GM20431 (cell line): ENCODE data around the gene FAM13C.

Experiments
- in situ Hi-C: fragments of 300-500 bp; cut with MseI, MboI; formaldehyde crosslinking; loops from one replicate; pipeline ENCODE4 v1.15.0; 2020; ENCODE audit warnings: low sequenced_read_pairs; ENCODE audit not compliant: unreplicated experiment

FAM13C gene

DNA sequence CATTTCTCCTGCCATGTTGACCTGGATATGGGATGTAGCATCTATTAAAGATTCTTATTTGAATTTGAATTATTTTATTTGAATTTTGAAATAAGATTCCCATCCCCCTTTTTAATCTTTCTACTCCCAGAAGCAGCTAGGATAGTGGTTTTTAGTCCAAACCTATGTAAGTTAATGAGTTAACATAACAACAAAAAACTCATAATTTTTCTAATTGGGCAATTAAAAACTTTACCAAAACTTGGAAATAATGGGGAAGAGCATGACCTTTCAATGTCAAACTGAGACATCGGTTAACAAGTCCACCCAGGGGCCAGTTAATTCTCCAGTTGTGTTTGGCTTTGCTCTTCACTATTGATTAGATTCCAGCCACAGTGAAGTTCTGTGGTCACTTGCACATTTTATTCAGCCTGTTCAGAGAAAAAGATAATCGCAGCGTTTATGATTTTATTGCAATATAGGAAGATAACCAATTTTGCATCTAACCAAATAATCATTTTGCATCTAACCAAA is 1.2 kb upstream of the FAM13C start:
- in situ Hi-C loops: no loop called here

DNA sequence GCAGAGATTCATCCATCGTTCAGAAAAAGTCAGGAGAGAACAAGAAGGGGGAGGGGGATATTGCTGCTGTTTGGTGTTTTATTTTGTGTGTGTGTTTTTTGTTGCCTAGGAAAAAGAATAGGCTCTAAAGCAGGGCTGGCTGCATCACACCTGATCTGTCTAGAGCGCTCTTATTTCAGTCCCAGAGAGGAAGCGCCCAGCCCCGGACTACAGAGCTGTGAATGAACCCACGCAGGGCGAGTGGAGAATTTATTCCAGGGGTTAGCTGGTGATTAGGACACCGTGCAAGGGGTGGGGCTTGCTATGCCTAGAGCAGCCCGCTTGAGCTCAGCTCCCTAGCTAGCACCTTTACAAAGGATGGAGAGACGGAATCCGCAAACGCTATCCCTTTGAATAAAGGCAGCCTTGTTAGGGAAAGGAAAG is 621 bp upstream of the FAM13C start:
- in situ Hi-C loops: no loop called here

DNA sequence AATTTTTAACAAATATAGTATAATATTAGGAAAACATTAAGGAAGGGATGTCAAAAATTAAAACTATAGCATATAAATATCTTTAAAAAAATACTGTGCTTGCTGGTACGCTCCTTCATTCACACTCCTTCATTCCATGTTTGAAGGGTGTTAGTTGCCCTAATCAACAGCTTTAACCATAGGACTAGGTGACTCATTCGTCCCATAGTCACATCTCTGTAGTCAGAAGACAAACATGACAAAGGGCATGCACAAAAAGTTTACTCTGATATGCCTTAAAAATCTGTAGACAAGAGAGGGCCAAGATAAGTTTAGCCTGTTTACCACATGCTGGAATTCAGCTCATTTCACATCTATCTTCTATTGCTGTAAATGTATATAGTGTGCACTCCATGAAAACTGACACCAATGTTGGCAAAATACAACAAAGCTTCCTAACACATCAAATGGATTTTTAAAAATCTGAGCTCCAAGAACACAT is 646 bp downstream of the FAM13C start:
- in situ Hi-C loops: no loop called here

DNA sequence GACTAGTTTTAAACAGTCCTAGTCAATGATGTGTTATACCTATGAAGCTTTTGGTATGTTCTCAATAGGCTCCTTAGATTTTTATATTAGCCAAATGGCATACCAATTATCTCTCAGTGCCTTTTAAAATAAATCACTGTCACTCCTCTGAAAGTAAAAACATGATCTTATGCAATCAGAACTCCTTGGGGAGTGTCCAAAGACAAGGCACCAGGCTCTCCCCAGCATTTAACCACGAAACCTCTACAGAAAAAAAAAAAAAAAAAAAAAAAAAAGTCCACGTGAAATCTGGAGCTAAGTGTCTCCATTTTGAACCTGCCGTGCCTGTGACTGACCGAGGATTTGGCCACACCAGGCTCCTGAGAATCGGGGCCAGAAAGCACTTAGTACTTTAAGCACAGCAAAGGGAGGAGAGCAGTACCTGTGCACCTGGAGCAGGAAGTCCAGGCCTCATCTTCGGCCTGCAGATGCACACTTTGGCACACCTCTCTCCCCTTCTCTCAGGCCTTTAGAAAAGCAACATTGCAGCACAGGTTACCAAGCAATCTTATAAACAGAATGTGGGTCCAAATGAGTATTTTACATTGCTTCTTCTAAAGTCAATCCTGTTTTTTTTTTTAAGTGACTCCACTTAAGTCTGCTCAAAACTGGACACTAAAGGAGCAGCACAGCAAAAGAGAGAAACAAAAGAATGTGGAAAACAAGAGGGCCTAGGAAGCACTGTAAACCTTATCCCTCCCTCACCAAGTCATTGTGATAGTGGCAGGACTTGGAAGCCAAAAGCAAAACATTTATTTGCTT is 1.5 kb downstream of the FAM13C start:
- in situ Hi-C loops: no loop called here

DNA sequence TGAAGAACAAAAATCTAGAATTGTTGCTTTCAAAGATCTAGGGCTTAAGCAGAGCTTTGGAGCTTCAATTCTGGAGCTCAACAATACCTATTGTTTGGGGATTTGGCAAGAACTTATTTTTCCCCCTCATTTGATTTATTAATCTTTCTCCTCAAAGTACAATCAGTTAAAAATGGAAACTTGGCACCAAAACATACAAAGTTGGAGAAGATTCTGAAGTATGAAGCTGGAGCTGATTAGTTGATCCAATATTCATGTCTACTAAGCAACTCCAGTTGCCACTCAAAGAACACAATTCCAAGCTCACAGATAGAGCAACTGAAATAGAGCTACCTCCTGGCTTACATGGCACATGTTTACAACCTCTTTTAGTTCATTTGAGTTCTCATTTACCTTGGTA is 3.8 kb downstream of the FAM13C start:
- in situ Hi-C loops: no loop called here

DNA sequence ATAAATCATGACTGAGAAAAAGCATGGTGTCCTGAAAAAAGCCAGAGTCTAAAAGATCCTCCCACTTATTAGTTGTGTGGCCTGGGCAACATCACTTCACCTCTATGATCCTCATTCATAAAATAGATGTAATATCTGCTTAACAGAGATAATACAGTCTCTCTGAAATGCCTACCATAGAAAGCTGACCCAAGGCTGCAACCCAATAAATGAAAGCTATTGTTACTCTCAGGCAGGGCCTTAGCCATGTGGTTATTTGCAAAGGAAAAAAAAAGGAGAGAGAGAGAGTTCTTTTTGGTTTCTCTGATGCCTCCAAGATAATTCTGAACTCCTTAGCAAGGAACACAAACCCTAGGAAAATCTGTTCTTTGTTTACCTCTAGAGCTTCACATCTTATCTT is 7.9 kb downstream of the FAM13C start:
- in situ Hi-C loops: no loop called here

DNA sequence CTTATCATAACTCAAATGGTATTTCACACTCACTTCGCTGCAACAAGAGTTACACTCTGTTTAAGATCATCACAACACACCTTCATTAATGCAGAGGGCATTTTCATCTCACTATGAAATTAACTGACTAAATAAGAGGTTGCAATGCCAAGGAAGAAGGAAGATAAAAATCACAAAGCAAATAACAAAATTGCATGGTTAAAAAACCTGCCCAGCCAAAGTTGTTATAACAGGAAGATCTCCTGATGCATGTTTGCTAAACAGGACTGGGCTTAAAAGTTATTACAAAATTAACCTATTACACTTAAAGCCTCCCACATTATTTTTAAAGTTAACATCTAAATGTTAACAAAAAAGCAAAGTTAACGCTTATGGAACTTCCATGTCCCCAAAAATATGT is 11.8 kb downstream of the FAM13C start:
- in situ Hi-C loops: no loop called here

DNA sequence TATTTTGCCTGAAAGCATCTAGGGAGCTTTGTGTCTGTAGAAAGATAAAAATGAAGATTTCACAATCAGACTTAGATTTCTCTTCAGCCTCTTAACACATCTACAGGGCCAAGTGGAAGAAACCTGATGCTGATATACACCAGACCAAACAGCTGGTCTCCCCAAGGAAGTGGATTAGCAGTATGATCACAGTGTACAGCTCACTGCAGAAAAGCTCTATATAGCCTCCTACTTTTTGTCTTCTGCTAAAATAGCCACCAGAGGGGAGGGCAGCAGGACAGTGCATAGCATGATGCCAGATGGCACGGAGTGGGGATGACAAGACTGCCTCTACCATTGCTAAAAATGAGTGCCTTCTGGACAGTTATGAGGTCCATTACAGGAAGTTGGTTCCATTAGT is 16.0 kb downstream of the FAM13C start:
- in situ Hi-C loops: no loop called here

DNA sequence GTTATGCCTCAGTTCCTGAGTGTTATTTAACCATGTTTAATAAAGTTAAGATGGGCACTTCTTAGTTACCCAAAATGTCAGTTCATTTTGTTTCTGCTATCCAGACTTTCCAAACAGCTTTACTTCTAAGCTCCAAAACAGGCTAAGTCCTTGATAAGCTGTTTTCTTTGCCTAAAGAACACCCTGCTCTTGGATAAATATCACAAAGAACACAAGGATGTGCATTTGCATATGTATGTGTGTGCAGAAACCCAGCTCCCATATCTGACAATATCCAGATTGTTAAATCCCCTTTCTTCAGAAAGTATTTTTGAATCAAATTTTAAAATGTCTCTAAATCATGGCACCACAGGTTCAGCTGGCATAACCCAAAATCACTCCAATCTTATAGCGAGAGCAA is 19.6 kb downstream of the FAM13C start:
- in situ Hi-C loops: no loop called here

DNA sequence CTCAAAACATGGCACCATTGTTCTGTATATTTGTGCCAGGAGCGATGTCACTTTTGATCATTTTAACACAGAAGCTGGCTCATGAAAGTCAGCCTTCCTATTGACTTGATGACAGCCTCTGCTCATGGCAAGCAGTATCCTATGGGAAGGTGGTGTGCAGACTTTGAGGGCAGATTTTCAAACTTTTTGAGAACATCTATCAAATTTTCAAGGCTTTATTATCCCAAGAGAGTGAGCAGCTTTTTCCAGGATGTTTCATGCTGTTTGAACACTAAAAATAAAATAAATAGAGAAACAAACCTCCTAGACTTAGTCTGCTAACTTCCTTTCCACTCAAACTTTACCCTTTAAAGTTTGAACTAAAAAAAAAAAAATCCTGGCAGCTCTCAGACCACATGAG is 20.3 kb downstream of the FAM13C start:
- in situ Hi-C loops: no loop called here

DNA sequence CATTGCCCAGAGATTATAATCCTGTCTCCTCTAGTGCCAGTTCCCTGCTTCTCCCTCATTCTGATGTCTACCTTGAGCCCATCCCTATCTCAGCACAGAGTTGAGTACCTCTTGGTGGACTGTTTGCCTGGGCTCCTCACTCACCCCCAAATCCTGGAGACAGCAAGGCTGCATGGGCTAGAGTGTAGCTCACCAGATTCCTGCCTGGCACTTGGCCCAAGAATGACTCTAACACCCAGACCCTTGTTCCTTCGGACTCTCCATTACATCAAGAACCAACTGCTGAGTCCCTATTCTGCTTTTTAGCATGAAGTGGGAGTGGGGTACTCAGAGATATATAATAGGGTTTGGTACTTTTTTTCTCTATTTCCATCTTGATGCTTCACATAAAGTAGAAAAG is 22.1 kb downstream of the FAM13C start:
- in situ Hi-C loops: no loop called here

DNA sequence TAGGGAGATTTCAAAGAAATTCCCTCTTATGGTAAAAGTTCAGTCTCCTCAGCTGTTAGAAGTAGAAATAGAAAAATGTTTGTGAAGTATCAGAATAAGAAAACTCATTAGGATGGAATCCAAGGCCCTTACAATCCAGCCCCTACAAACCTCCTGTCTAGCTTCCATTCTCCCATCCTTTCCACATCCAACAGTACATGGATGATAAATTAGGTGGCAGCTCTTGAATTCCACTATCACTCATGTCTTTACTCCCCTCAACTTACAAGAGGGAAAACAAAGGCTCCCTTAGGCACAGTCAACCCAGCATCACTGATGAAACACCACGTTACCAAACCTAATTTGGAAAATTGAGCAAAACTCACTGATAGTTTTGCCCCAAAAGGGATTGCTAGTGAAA is 23.0 kb downstream of the FAM13C start:
- in situ Hi-C loops: no loop called here

DNA sequence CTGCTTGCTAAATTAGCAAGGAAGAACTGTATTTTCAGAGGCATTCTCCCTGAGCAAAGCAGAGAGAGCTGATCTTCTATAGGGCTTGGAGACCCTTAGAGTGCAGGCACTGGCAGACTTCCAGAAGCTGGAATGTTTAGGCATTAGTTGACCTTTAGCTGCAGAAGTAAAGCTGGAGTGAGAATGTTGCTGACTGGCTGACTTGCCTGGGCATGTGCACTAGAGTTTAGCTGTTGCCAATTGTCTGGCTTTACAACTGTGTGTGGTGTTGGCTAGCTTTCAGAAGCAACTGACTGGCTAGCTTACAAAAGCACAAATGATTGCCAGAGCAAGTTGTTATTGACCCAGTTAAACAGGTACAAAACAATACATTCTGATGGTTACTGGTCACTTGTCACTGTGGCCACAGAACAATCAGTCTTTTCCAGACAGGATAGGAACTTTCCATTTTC is 25.1 kb downstream of the FAM13C start:
- in situ Hi-C loops: no loop called here

DNA sequence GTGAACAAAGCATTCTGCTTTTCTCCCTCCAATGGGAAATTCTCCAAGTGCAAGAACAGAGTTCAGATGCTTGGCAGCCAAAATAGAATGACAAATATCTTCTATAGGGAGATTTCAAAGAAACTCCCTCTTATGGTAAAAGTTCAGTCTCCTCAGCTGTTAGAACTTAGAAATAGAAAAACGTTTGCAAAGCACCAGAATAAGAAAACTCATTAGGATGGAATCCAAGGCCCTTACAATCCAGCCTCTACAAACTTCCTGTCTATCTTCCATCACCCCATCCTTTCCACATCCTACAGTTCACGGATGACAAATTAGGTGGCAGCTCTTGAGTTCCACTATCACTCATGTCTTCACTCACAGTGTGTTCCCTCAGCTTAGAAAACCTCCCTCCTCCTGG is 25.7 kb downstream of the FAM13C start:
- in situ Hi-C loops: no loop called here

DNA sequence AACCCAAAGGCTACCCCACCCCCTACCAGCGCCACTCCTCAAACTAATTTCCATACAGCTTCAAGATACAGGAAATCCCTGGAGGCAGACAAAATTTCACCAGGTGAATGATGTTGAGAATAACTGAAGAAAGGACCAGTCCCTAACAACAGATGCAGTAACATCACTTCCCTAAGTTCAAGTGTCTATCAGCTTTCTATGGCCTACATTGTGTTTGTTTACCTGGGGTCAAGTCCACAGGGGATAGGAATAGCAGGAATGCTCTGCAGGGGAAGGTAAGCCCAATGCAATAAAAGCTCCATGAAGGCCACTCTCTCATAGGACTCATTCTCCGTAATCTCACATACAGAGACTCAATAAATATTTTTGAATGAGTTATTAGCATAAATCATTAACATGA is 26.9 kb downstream of the FAM13C start:
- in situ Hi-C loops: no loop called here

DNA sequence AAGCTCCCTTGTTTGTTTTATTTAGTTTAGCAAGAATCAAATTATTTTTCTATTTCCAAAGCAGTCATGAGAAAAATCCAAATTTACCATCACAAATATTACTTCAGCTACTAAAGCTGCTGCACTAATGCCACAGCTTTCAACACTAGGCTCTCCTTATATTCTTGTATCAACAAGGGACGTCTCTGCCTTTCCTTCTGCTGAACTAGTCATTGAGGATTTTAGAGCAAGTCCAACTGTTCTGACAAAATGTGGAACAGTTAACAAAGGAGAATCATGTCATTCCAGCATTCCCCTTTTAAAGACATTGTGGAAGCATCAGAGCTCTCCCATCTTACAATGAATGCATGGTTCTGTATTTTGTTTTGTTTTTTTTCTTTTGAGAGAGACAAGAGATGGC is 28.6 kb downstream of the FAM13C start:
- in situ Hi-C loops: no loop called here

DNA sequence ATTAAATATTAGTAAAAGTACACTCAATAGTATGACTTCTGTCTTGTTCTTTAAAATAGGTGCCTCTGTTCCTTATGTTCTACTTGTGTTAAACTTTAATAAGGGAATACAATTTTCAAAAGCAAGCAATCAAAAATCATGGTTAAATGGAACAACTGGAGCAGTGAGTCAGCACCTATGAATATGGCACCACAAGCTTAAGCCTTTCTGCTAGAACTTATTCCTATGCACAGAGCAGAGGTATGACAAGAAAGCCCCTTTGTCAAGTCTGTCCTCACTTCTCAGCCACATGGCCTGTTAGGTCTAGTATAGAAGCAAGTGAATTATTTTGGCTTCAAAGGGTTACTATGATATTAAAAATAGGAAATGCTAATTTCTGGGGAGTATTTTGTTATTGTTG is 29.8 kb downstream of the FAM13C start:
- in situ Hi-C loops: no loop called here

DNA sequence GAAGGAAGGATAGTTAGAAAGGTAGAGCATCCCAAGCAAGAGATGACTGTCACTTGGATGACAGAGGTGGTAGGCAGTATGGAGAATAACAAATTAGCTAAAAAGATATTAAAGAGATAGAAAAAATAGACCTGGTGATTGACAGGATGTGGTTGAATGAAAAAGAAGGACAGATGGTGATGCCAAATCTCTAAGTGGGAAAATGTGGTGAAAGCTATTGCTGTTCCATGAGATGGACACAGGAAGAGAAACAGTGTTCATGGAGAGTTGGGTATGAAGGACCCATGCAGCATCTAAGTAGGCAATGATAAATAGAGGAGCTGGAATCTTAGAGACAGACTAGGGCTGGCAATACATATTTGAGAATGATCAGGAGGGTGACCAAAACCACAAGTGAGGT is 30.7 kb downstream of the FAM13C start:
- in situ Hi-C loops: no loop called here

DNA sequence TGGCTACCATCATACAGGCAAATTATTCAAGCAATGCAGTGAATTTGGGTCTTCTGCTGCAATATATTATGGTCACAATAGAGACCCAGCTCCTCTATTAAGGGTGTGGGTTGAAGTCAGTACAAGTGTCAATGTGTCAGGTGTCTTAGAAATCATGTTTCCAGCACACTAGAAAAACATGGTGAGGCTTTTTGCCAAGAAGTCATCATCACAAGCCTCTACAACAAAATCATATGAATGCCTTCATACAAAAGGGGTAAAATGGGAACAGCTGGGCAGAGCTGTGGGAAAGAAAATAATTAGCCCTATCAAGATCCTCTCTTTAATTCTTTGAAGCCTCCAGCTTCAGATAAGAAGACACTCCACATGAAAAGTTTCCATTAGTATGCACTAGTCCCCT is 37.2 kb downstream of the FAM13C start:
- in situ Hi-C loops: no loop called here

DNA sequence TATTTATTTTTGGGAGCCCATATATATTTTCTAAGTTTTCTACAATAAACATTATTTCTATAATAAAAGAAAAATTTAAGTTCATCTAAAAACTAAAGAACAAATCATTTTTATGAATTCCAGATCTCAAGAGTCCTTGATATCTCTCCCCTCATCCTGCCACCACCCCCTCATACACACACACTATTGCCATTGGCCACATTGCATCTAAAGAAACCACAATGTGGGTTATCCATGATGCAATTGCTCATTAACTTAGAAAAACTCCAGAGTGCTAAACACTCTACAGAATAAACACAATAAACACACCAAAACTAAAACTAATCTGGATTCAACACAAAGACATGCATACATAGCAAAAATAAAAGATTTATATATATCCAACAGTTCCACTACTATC is 37.8 kb downstream of the FAM13C start:
- in situ Hi-C loops: no loop called here

DNA sequence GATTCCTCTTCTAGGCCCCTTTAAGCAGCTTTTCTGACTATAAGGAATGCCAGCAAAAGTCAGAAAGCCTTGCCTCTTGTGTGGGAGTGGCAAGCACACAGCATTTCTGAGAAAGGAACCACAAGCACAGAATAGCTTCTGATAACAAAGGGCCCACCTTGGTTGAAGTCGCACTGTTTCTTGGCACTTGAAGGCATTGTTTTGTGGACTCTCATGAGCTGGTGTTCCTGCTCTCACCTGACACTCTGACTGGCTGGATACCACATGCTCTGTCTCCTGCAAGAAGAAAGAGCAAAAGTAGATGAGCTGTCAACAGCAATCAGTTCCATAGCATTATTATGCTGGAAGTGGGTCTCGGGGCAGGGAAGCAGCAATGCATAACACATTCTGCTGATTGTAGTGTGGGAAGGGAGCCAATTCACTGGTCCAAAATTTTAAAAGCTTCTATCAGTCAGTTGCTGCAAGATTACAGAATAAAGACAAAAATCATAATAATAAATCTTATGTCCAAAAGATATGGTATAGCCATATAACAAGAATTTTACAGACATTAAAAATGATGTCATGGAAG is 38.4 kb downstream of the FAM13C start:
- in situ Hi-C loops: no loop called here

DNA sequence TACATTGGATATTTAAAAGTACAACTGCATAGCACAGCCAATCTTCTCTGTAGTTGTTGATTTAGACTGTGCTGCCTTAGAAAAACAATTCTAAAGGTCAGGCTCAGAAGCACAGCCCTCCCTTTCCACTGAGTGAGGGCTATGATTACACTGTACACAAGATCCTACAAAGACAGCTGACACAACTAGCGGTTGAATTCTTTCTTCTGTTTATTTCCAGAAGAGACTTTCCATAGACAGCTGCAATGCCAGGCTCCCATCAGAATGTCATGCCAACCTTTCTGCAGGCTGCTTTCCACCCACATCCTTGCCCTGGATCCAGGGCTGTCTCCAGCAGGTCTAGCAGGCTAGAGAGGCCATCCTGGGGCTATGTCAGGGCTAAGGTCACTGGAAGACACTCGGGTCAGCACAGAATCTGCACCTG is 39.3 kb downstream of the FAM13C start:
- in situ Hi-C loops: no loop called here
